ENCODE data around the gene LARP4B. TPM values are rescaled to one million over a fixed set of nuclear protein-coding genes. Genes with fewer than 3 reads are reported as not detected.

LARP4B gene
- total RNA-seq, 1 donor from 2014 or later, result 59.9 TPM

DNA sequence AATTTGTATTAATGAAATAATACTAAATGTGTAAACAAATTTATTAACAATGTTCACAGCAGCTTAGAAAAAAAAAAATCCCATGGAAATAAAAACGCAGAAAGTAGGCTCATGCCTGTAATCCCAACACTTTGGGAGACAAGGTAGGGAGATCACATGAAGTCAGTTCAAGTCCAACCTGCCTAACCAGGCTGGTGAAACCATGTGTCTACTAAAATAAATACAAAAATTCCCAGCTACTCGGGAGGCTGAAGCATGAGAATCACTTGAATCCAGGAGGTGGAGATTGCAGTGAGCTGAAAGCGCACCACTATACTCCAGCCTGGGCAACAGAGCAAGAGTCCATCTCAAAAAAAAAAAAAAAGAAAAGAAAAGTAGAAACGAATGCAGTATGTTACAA is 36.2 kb downstream of the LARP4B start:
- DNase-seq (no peak), ATAC-seq (ENCODE audit: poor library complexity) (no peak)
- intact Hi-C loops (cut with DNase I), result no loop called here

DNA sequence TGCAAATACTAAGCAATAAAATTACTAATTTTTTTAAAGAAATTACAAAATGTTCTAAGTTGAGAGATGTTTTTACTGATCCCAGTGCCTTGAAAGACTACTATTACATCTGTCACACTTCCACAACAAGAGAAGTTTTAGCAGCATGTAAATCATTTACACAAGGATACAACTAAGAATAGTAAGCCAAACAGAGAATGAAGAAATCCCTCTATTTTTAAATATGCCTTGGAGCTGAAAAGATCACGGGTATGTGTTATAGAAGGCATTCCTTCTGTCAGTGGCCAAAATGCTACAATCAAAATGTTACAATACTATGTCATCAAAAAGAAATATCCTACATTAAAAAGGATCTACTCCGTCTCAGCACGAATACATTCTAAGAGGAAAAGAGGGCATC is 52.6 kb downstream of the LARP4B start:
- intact Hi-C loops (cut with DNase I), result no loop called here
- ATAC-seq (ENCODE audit: poor library complexity), result peak; percentile 41
- DNase-seq, result no peak

DNA sequence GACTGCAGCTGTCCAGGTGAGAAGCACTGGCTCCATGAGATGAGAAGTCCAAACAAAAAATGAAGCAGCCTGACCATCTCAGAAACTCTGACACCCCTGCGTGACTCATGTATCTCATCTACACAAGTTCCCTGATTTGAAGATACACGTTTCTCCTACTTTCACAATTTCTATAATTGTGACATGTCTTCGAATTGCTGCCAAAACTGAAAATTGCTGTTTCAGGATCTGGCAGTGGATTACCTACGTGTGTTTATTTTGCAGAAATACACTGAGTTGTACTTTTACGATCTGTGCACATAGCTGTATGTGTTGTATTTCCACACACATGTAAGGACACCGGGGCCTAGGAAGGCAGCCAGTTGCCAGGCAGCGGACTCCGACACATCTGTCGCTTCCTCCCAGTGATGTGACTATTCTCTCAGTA is 53.2 kb downstream of the LARP4B start:
- DNase-seq (no peak), ATAC-seq (ENCODE audit: poor library complexity) (no peak)
- intact Hi-C loops (cut with DNase I), result no loop called here

- no peak for DNase-seq
- intact Hi-C loops (cut with DNase I), result no loop called here
- ATAC-seq (ENCODE audit: poor library complexity), result no peak
Observed at GRCh38 chr10:876438-876837, 55.1 kb downstream of the LARP4B start.

GRCh38 chr10:873020-873419 is 58.5 kb downstream of the LARP4B start:
- intact Hi-C loops (cut with DNase I), result no loop called here
- peak; percentile 86 for ATAC-seq (ENCODE audit: poor library complexity)
- no peak for DNase-seq

- ATAC-seq (ENCODE audit: poor library complexity) (peak; percentile 40), DNase-seq (no peak)
- intact Hi-C loops (cut with DNase I), result no loop called here
Observed at GRCh38 chr10:871951-872403, 59.5 kb downstream of the LARP4B start.

DNA sequence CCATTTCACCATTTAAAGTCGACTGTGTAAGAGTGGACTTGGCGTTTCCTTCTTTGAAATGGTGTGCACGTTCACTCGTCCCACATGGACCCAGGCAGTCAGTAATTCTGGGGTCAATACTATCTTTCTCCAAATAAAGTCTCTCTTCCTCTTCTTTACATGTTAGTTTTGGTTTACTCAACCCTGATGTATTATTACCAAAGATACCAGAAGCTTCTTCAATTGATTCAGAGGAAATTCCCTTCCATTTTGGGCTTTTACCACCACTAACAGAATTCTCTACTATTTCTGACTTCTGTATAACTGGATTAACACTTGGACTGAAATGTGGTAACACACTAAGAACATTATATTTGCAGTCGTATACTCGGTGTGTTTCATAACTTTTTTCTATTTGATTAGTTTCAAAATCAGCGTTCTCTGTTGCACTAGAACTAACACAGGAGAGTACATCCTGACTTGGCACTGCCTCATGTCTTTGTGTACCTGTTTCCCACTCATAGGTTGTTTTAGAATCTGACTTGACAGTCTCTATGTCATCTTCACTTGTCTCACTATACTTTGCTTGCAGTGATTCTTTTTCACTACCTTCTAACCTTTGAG is 60.8 kb downstream of the LARP4B start:
- intact Hi-C loops (cut with DNase I), result no loop called here
- ATAC-seq (ENCODE audit: poor library complexity) (no peak), DNase-seq (no peak)

DNA sequence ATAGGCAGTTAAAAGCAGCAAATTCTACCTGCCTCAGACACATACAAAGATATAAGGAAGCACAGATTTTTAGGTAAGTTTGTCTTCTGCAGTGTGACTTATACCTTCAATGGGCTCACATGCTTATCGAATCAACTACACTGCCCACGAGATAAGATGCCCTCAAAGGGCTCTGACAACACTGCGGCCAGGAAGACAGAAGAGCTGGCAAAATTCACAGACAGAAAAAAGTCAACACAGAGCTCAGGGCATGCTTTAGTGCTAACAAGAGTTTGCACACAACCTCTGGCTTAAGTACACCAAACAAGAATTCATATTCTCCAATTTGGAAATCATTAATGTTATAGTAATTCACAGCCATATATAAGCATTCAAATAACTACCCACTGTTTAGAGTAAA is 62.3 kb downstream of the LARP4B start:
- no peak for ATAC-seq (ENCODE audit: poor library complexity)
- intact Hi-C loops (cut with DNase I), result no loop called here
- no peak for DNase-seq

DNA sequence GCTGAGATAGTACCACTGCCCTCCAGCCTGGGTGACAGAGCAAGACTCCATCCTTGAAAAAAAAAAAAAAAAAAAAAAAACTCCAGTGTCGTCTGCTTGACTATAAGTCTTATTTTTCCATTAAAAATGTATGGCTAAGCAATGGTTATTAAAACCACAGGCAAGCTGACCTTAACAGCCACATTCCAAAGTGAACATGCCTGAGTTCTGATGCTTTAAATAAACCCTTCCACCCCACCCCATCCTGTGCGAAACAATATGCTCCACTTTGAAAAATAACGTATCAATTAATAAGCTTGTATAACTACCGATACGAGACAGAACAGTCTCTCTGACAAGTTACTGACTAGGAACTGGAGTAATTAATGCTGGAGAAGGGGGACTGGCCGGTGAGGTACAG is 63.7 kb downstream of the LARP4B start:
- DNase-seq (no peak), ATAC-seq (ENCODE audit: poor library complexity) (peak; percentile 31)
- intact Hi-C loops (cut with DNase I), result no loop called here

- DNase-seq (no peak), ATAC-seq (ENCODE audit: poor library complexity) (peak; percentile 72)
- intact Hi-C loops (cut with DNase I), result no loop called here
Observed at GRCh38 chr10:866577-866941, 64.9 kb downstream of the LARP4B start.

DNA sequence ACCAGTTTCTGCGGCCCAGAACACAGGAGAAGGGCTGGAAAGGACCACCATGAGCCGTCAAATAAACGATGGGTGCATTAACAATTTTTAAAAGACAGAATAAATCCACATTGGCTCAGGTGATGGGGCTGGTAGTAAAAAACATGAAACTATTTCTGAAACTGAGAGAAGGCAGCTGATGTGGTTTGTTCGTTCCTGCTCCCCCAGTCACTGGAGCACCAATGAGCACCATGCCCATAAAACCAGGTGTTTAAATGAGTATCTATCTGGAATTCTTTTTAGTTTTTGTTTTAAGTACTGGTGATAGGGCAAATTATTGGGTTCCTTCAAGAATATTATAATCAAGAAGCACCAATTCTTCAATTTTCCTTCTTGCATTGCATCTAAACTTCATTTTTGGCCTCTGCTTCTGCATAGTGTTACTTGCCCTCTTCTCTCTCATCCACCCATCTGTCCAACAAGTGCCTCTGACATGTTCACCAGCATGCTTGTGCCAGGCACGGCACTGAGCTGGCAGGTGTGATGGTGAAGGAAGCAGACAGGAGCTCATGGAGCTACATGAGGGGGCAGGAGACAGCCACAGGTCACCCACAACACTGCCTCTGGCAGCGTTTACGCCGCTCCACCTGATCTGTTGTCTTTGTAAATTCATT is 65.5 kb downstream of the LARP4B start:
- intact Hi-C loops (cut with DNase I), result no loop called here
- no peak for DNase-seq
- peak; percentile 44 for ATAC-seq (ENCODE audit: poor library complexity)

DNA sequence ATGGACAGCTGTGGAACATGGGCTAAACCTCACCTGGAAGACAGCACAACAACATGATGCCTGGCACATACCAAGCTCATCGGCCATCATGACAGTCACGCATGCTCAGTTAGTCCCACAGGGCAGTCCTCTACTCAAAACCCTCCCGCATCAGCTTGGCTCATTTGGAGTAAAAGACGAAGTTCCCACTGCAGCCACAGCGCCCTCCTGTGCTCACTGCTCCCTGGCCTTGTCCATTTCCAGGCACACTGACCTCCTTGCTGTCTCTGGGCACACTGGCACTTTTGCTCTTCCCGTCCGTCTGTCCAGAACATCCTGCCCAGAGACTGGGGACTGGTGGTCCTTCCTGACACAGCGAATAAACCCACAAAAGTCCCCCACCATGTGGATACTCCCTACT is 66.2 kb downstream of the LARP4B start:
- ATAC-seq (ENCODE audit: poor library complexity), result no peak
- no peak for DNase-seq
- intact Hi-C loops (cut with DNase I), result no loop called here

DNA sequence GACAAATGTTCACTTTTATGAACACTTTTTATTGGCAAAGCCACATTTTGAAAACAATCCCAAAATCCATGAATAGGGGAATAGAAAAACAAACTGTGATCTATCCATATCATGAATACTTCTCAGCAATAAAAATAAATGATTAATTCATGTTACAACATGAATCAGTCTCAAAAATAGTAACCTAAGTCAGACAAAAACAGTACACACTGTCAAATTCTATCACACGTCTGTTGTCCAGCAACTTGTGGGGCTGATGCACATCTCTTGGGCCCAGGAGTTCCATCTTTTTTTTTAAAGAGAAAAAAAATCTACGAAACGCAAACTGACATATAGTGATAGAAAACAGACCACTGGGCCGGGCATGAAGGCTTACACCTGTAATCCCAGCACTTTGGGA is 71.0 kb downstream of the LARP4B start:
- no peak for DNase-seq
- intact Hi-C loops (cut with DNase I), result no loop called here
- no peak for ATAC-seq (ENCODE audit: poor library complexity)

- intact Hi-C loops (cut with DNase I), result no loop called here
- ATAC-seq (ENCODE audit: poor library complexity) (peak; percentile 41), DNase-seq (no peak)
Observed at GRCh38 chr10:856416-857157, 74.9 kb downstream of the LARP4B start.

GRCh38 chr10:855671-856070 is 75.8 kb downstream of the LARP4B start:
- DNase-seq (no peak), ATAC-seq (ENCODE audit: poor library complexity) (peak; percentile 46)
- intact Hi-C loops (cut with DNase I), result no loop called here

DNA sequence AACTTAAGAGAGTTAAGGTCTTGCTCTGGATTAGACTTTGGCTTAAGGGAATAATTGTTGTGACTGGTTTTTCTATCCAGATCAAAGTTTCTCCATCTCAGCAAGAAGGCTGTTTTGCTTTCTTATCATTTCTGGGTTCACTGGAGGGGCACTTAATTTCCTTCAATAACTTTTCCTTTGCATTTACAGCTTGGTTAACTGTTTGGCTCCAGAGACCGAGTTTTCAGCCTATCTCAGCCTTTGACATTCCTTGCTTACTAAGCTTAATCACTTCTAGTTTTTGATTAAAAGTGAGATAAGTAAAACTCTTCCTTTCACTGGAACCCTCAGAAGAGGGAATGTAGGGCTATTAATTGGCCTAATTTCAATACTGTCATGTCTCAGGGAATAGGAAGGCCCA is 76.4 kb downstream of the LARP4B start:
- ATAC-seq (ENCODE audit: poor library complexity) (no peak), DNase-seq (no peak)
- intact Hi-C loops (cut with DNase I), result no loop called here

- no peak for DNase-seq
- intact Hi-C loops (cut with DNase I), result no loop called here
- ATAC-seq (ENCODE audit: poor library complexity), result no peak
Observed at GRCh38 chr10:853017-853416, 78.5 kb downstream of the LARP4B start.

GRCh38 chr10:852386-852785 is 79.1 kb downstream of the LARP4B start:
- ATAC-seq (ENCODE audit: poor library complexity) (no peak), DNase-seq (no peak)
- intact Hi-C loops (cut with DNase I), result no loop called here

GRCh38 chr10:851901-852300 is 79.6 kb downstream of the LARP4B start:
- DNase-seq (no peak), ATAC-seq (ENCODE audit: poor library complexity) (no peak)
- intact Hi-C loops (cut with DNase I), result no loop called here

DNA sequence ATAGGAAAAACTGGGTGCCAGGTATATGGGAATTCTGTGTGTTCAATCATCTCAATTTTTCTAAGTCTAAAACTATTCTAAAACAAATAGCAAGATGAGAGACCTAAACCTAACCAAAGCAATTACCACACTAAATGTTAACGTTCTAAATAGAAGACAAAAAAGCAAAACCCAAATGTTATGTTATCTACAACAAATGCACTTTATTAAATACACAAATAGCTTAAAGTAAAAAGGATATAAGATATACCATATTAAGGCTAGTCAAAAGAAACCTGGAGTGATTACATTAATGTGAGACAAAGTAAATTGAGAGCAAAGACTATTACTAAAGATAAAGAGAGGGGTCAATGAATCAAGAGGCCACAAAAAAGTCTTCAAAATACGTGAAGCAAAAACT is 81.4 kb downstream of the LARP4B start:
- ATAC-seq (ENCODE audit: poor library complexity) (no peak), DNase-seq (no peak)
- intact Hi-C loops (cut with DNase I), result no loop called here
